GM23248 (cell line): Measurements from ENCODE around the gene HOMER2.

Experiments used
- EZH2 ChIP-seq: fragments of 200-600 bp; sonication (generic); IDR thresholded peaks from 2 replicates; pipeline ENCODE4 v1.6.1; 2018; ENCODE audit warnings: antibody characterized with exemption, mild to moderate bottlenecking; ENCODE audit not compliant: insufficient read depth, poor library complexity, severe bottlenecking
- EZH2phosphoT487 ChIP-seq: fragments of 200-600 bp; sonication (generic); IDR thresholded peaks from 2 replicates; pipeline ENCODE4 v1.6.1; 2018; ENCODE audit warnings: antibody characterized with exemption, moderate library complexity, mild to moderate bottlenecking, low read depth; ENCODE audit not compliant: insufficient read depth

GRCh38 chr15:82862886-82863285 is 89.6 kb downstream of the HOMER2 start:
- TF ChIP-seq EZH2phosphoT487 = no peak
- no peak for TF ChIP-seq EZH2
